OCI-LY1 (cell line): ENCODE data around the gene SEMA4A.

Experiments used
- H2AFZ ChIP-seq: fragments of 200-600 bp; sonication (generic), shearing (Covaris generic); 2 replicates; pipeline ENCODE4 v1.6.0; 2014; ENCODE audit warnings: antibody characterized with exemption, mild to moderate bottlenecking, low read length
- H3F3A ChIP-seq: fragments of 200-600 bp; sonication (generic), shearing (Covaris generic); 2 replicates; pipeline ENCODE4 v1.6.0; 2014; ENCODE audit warnings: mild to moderate bottlenecking, antibody characterized with exemption, low read length, moderate library complexity; ENCODE audit not compliant: insufficient read depth
- H3K27ac ChIP-seq: fragments of 200-600 bp; sonication (generic); 2 replicates; pipeline ENCODE4 v1.5.1; 2014; ENCODE audit warnings: low read length, mixed run types, mild to moderate bottlenecking, low read depth; ENCODE audit not compliant: poor library complexity, severe bottlenecking
- H3K27me3 ChIP-seq: fragments of 200-600 bp; sonication (generic); 2 replicates; pipeline ENCODE4 v1.6.0; 2014; ENCODE audit warnings: antibody characterized with exemption, mild to moderate bottlenecking, low read length, moderate library complexity; ENCODE audit not compliant: insufficient read depth
- H3K36me3 ChIP-seq: fragments of 200-600 bp; sonication (generic); 2 replicates; pipeline ENCODE4 v1.6.1; 2014; ENCODE audit warnings: mild to moderate bottlenecking, antibody characterized with exemption, low read length, moderate library complexity, mixed read lengths; ENCODE audit not compliant: insufficient read depth
- H3K4me1 ChIP-seq: fragments of 200-600 bp; sonication (generic); 2 replicates; pipeline ENCODE4 v1.5.1; 2014; ENCODE audit warnings: mild to moderate bottlenecking, low read length, moderate library complexity; ENCODE audit not compliant: insufficient read depth, severe bottlenecking
- H3K4me2 ChIP-seq: fragments of 200-600 bp; sonication (generic), shearing (Covaris generic); 2 replicates; pipeline ENCODE4 v1.6.1; 2014; ENCODE audit warnings: low read length
- H3K4me3 ChIP-seq: fragments of 200-600 bp; sonication (generic); 2 replicates; pipeline ENCODE4 v1.5.1; 2014; ENCODE audit warnings: low read length, low read depth, mild to moderate bottlenecking, mixed read lengths; ENCODE audit not compliant: poor library complexity, severe bottlenecking
- H3K79me2 ChIP-seq: fragments of 200-600 bp; shearing (Covaris generic); 2 replicates; pipeline ENCODE4 v1.6.1; 2016; ENCODE audit warnings: mixed run types, low read length, mixed read lengths; ENCODE audit not compliant: insufficient read depth
- H3K9ac ChIP-seq: fragments of 200-600 bp; sonication (generic), shearing (Covaris generic); 2 replicates; pipeline ENCODE4 v1.6.1; 2014; ENCODE audit warnings: mild to moderate bottlenecking, low read length, mixed read lengths
- H3K9me2 ChIP-seq: fragments of 200-600 bp; sonication (generic), shearing (Covaris generic); 2 replicates; pipeline ENCODE4 v1.6.1; 2014; ENCODE audit warnings: low read depth, mild to moderate bottlenecking, low read length, mixed read lengths
- H3K9me3 ChIP-seq: fragments of 200-600 bp; shearing (Covaris generic); 2 replicates; pipeline ENCODE4 v1.6.1; 2014; ENCODE audit warnings: low read length, mixed read lengths
- H4K20me1 ChIP-seq: fragments of 200-600 bp; sonication (generic), shearing (Covaris generic); 2 replicates; pipeline ENCODE4 v1.6.0; 2016; ENCODE audit warnings: mild to moderate bottlenecking, low read length; ENCODE audit not compliant: insufficient read depth
- CTCF ChIP-seq: fragments of 200-600 bp; sonication (generic), shearing (Covaris generic); IDR thresholded peaks from 2 replicates; pipeline ENCODE4 v1.5.1; 2017; ENCODE audit warnings: mild to moderate bottlenecking, antibody characterized with exemption, low read length, moderate library complexity, mixed read lengths
- EZH2 ChIP-seq: fragments of 200-600 bp; sonication (generic), shearing (Covaris generic); IDR thresholded peaks from 2 replicates; pipeline ENCODE4 v1.8.0; 2017; ENCODE audit warnings: borderline replicate concordance, mixed run types, mild to moderate bottlenecking, antibody characterized with exemption, low read length, moderate library complexity, mixed read lengths

The SEMA4A gene

DNA sequence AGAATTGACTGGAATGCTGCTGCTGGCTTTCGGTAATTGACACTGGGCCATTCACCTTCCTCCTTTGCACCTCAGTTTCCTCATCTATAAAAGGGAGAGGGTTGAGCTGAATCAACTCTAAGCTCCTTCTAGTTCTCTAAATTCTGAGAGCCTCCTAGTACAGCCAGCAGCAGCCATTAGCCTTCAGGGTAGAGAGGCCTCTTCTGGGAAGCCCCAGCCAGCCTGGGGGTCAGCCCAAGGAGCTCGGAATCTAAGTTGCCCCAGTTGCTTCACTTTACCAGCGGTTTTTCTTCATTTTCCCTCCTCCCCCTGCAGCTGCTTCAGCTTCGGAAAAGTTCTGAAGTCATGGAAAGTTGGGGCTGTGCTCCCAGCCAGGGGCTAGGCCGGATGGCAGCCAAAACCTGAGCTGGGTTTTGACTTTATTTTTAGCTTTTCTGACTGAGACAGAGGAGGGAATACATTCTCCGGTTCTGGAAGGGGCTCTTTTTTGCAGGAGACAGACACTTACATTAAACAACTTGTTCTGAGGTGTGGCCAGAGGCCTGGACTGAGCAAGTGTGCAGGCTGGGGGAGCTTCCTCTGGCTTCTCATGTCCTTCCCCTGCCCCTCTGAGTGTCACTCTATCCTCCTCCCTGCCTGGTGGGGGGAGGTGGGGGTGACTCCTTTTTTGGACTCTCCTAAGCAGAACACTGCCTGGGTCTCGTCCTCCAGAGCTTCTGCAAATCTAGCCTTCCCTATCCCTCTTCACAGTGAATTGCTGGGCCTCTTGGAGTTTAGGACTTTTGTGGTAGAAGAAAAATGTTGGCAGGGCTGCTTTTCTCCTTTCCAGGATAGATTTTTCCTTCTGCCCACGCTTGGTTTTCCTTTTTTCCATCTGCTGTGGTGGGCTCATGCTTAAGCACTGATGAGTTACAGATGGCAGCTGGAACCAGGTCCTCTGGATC, 24.5 kb upstream of the SEMA4A start:
- Histone ChIP-seq H3K79me2 (no peaks in the 10 kb centered on the region), H3K27me3 (0 out of 2 replicates have a peak, but pooled peaks cover 4% of the 10 kb centered on the region), H3K27ac (no peak overlapping the region), H3K4me3 (no peak overlapping the region), H3K4me1 (peaks cover 12% of the 10 kb centered on the region), H3K36me3 (no peaks in the 10 kb centered on the region), H3K4me2 (no peak overlapping the region), H2AFZ (no peak overlapping the region), H3K9ac (no peak overlapping the region), H3K9me2 (no peaks in the 10 kb centered on the region), H3K9me3 (no peaks in the 10 kb centered on the region), H4K20me1 (no peaks in the 10 kb centered on the region), H3F3A (no peaks in the 10 kb centered on the region)
- no peak for TF ChIP-seq EZH2
- no peak for TF ChIP-seq CTCF

DNA sequence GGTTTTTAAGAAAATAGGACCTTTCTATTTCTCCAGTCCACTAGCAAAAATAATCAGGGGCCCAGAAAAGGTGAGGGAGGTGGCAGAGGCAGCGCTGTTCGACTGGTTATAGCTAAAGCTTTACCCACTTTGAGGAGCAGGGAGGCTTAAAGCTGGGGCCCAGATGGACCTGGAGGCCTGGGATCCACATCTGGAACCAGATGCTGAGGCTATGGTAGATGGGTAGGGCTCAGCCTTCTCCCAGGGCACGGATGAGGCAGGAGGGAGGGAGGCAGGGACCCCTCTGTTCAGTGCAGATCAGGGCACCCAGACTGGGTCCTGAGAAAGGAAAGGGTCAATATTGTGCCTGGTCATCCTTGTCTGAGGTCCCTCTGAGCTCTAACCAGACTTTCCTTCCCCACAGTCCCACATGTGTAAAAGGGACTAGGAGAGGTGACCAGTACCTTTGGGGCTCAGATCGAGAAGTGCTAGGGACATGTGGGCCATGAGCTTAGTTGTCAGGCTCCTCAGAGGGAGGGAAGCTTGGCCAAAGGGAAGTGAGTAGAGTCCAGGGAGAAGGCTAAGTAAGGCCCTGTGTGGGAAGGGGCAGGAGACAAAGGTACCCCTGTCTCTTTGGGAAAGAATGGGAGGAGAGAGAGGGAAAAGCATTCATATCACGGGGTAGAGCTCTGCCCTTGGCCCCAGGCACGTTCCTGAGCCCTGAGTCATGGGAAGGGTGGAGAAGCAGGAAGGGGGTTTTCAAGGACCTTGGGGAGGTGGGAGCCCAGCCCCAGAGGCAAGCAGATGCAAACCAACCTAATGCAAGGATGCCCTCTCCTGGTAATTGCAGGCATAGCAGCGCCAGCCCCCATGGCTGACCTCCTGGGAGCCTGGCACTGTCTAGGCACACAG, 23.5 kb upstream of the SEMA4A start:
- no peak overlapping the region for H3K4me2 ChIP-seq
- H3K79me2 ChIP-seq: no peaks in the 10 kb centered on the region
- H3K9me3 ChIP-seq: no peaks in the 10 kb centered on the region
- no peaks in the 10 kb centered on the region for H4K20me1 ChIP-seq
- 0 out of 2 replicates have a peak, but pooled peaks cover 4% of the 10 kb centered on the region for H3K27me3 ChIP-seq
- H3K9ac ChIP-seq: no peak overlapping the region
- H3K36me3 ChIP-seq: no peaks in the 10 kb centered on the region
- no peak overlapping the region for H3K4me3 ChIP-seq
- H3K27ac ChIP-seq: no peak overlapping the region
- peaks cover 11% of the 10 kb centered on the region for H3K4me1 ChIP-seq
- no peaks in the 10 kb centered on the region for H3K9me2 ChIP-seq
- no peak overlapping the region for H2AFZ ChIP-seq
- TF ChIP-seq EZH2 (no peak), CTCF (peak; percentile 95)
- H3F3A ChIP-seq: no peaks in the 10 kb centered on the region

DNA sequence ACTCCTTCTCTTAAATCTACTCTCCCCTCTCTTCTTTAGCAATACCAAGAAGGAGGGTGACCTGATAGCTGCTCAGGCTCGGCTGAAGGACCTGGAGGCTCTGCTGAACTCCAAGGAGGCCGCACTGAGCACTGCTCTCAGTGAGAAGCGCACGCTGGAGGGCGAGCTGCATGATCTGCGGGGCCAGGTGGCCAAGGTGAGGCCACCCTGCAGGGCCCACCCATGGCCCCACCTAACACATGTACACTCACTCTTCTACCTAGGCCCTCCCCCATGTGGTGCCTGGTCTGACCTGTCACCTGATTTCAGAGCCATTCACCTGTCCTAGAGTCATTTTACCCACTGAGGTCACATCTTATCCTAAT, 22.8 kb upstream of the SEMA4A start:
- no peak overlapping the region for H3K4me3 ChIP-seq
- H3K27me3 ChIP-seq: 0 out of 2 replicates have a peak, but pooled peaks cover 4% of the 10 kb centered on the region
- H3K79me2 ChIP-seq: no peaks in the 10 kb centered on the region
- H3K4me2 ChIP-seq: no peak overlapping the region
- no peaks in the 10 kb centered on the region for H3K9me3 ChIP-seq
- H4K20me1 ChIP-seq: no peaks in the 10 kb centered on the region
- H3K4me1 ChIP-seq: peaks cover 11% of the 10 kb centered on the region
- TF ChIP-seq CTCF (no peak; the same call in 1 of the 2 replicates), EZH2 (no peak)
- H3K27ac ChIP-seq: no peak overlapping the region
- no peak overlapping the region for H2AFZ ChIP-seq
- H3F3A ChIP-seq: no peaks in the 10 kb centered on the region
- no peaks in the 10 kb centered on the region for H3K36me3 ChIP-seq
- H3K9me2 ChIP-seq: no peaks in the 10 kb centered on the region
- H3K9ac ChIP-seq: no peak overlapping the region
